ENCODE results near the gene YBX2.

YBX2 gene

GRCh38 chr17:7312432-7313087 is 18.1 kb upstream of the YBX2 start:
- ATAC-seq, result no peak
- TF ChIP-seq ZNF8 (CRISPR knock-in tag; IDR thresholded peaks at IDR 0.05) (no peak), ESRRG (CRISPR knock-in tag; IDR thresholded peaks at IDR 0.05) (no peak), TCF4 (CRISPR knock-in tag; IDR thresholded peaks at IDR 0.05; ENCODE audit: borderline replicate concordance) (no peak), CSDC2 (CRISPR knock-in tag; IDR thresholded peaks at IDR 0.05) (no peak), RARB (CRISPR knock-in tag; IDR thresholded peaks at IDR 0.05) (no peak)

GRCh38 chr17:7311110-7311705 is 16.8 kb upstream of the YBX2 start:
- ATAC-seq, result no peak
- TF ChIP-seq GLIS3 (CRISPR knock-in tag; IDR thresholded peaks at IDR 0.05) (no peak), POU6F1 (CRISPR knock-in tag; IDR thresholded peaks at IDR 0.05; ENCODE audit: borderline replicate concordance, low read depth) (no peak), ZC3H10 (CRISPR knock-in tag; IDR thresholded peaks at IDR 0.05) (no peak), CSRNP3 (CRISPR knock-in tag; IDR thresholded peaks at IDR 0.05) (no peak), BACH2 (CRISPR knock-in tag; IDR thresholded peaks at IDR 0.05; ENCODE audit: borderline replicate concordance) (no peak), CSDC2 (CRISPR knock-in tag; IDR thresholded peaks at IDR 0.05) (no peak), ARNTL (CRISPR knock-in tag; IDR thresholded peaks at IDR 0.05; ENCODE audit: borderline replicate concordance, low read depth) (no peak)

- ATAC-seq, result no peak
- TF ChIP-seq TOX (CRISPR knock-in tag; IDR thresholded peaks at IDR 0.05; ENCODE audit: borderline replicate concordance) (no peak), RARB (CRISPR knock-in tag; IDR thresholded peaks at IDR 0.05) (no peak), ZNF565 (CRISPR knock-in tag; conservative IDR thresholded peaks at IDR 0.05; ENCODE audit: low read depth) (no peak), ZFP30 (CRISPR knock-in tag; IDR thresholded peaks at IDR 0.05) (no peak), GLIS3 (CRISPR knock-in tag; IDR thresholded peaks at IDR 0.05) (no peak)
Observed at GRCh38 chr17:7309628-7310027, 15.2 kb upstream of the YBX2 start.

- ATAC-seq, result peak; percentile 62
- TF ChIP-seq ZFP3 (CRISPR knock-in tag; IDR thresholded peaks at IDR 0.05), result no peak
- peak; percentile 25; the same call in 1 of the 2 replicates for TF ChIP-seq ZNF70 (CRISPR knock-in tag; IDR thresholded peaks at IDR 0.05)
- TF ChIP-seq TOX (CRISPR knock-in tag; IDR thresholded peaks at IDR 0.05; ENCODE audit: borderline replicate concordance), result no peak
- no peak for TF ChIP-seq GLIS3 (CRISPR knock-in tag; IDR thresholded peaks at IDR 0.05)
- TF ChIP-seq RARB (CRISPR knock-in tag; IDR thresholded peaks at IDR 0.05), result no peak
Observed at GRCh38 chr17:7308625-7309433, 14.4 kb upstream of the YBX2 start.

GRCh38 chr17:7307686-7308624 is 13.5 kb upstream of the YBX2 start:
- peak; percentile 3; the same call in 1 of the 3 replicates for ATAC-seq
- no peak for TF ChIP-seq RARB (CRISPR knock-in tag; IDR thresholded peaks at IDR 0.05)
- no peak for TF ChIP-seq ZNF8 (CRISPR knock-in tag; IDR thresholded peaks at IDR 0.05)
- no peak for TF ChIP-seq ARNTL (CRISPR knock-in tag; IDR thresholded peaks at IDR 0.05; ENCODE audit: borderline replicate concordance, low read depth)
- TF ChIP-seq TOX (CRISPR knock-in tag; IDR thresholded peaks at IDR 0.05; ENCODE audit: borderline replicate concordance), result no peak
- no peak for TF ChIP-seq CREB5 (CRISPR knock-in tag; IDR thresholded peaks at IDR 0.05; ENCODE audit: low read depth)
- TF ChIP-seq POU6F1 (CRISPR knock-in tag; IDR thresholded peaks at IDR 0.05; ENCODE audit: borderline replicate concordance, low read depth), result no peak

Measured in SK-N-SH treated with all-trans-retinoic acid at 6 μM for 48 hours (cell line).